Stimulated activated CD4-positive, alpha-beta T cell treated with anti-CD3 and anti-CD28 coated beads, Interleukin-4, amount 100 ng/mL, for 1 hour (primary cell): ENCODE measurements around the gene ACVR2B.

Source experiments
- DNase-seq: peaks from one replicate; pipeline ENCODE4 v3.0.0-alpha.2; 2020

Gene ACVR2B

GRCh38 chr3:38458796-38459498 lies 5.3 kb downstream of the ACVR2B start:
- no peak for DNase-seq

- no peak for DNase-seq
These were observed 5.9 kb downstream of the ACVR2B start for GRCh38 chr3:38459499-38460048.

- DNase-seq, result no peak
These were observed 6.9 kb downstream of the ACVR2B start for GRCh38 chr3:38460377-38461270.

GRCh38 chr3:38465588-38466154 lies 12.0 kb downstream of the ACVR2B start:
- no peak for DNase-seq

GRCh38 chr3:38468765-38469164 lies 15.1 kb downstream of the ACVR2B start:
- DNase-seq, result no peak

GRCh38 chr3:38469852-38470251 lies 16.2 kb downstream of the ACVR2B start:
- no peak for DNase-seq

GRCh38 chr3:38471260-38471857 lies 17.7 kb downstream of the ACVR2B start:
- DNase-seq, result no peak

- no peak for DNase-seq
These were observed 18.7 kb downstream of the ACVR2B start for GRCh38 chr3:38472342-38472741.

GRCh38 chr3:38473229-38473628 lies 19.5 kb downstream of the ACVR2B start:
- no peak for DNase-seq

GRCh38 chr3:38474928-38475605 lies 21.4 kb downstream of the ACVR2B start:
- no peak for DNase-seq

- no peak for DNase-seq
These were observed 22.0 kb downstream of the ACVR2B start for GRCh38 chr3:38475716-38476115.

GRCh38 chr3:38476157-38476756 lies 22.6 kb downstream of the ACVR2B start:
- no peak for DNase-seq

GRCh38 chr3:38477057-38477820 lies 23.5 kb downstream of the ACVR2B start:
- no peak for DNase-seq

GRCh38 chr3:38477839-38478450 lies 24.3 kb downstream of the ACVR2B start:
- DNase-seq, result no peak

- no peak for DNase-seq
These were observed 25.2 kb downstream of the ACVR2B start for GRCh38 chr3:38478901-38479300.

GRCh38 chr3:38479431-38480092 lies 25.9 kb downstream of the ACVR2B start:
- DNase-seq, result peak; percentile 39

GRCh38 chr3:38480093-38480445 lies 26.4 kb downstream of the ACVR2B start:
- no peak for DNase-seq

- no peak for DNase-seq
These were observed 27.2 kb downstream of the ACVR2B start for GRCh38 chr3:38480930-38481329.

- no peak for DNase-seq
These were observed 29.3 kb downstream of the ACVR2B start for GRCh38 chr3:38482951-38483350.

- no peak for DNase-seq
These were observed 33.6 kb downstream of the ACVR2B start for GRCh38 chr3:38487323-38487722.
